HCT116 (cell line): Measurements from ENCODE around the gene SYNE2. TPM values are rescaled to one million over a fixed set of nuclear protein-coding genes. Genes with fewer than 3 reads are reported as not detected.

Experiments
- ATAC-seq: fragments of 200-7000 bp; cut with Tn5 transposase; 2 replicates; pipeline ENCODE4 v1.9.1; 2020; ENCODE audit warnings: mild to moderate bottlenecking, moderate library complexity
- BruUV-seq: library from RNA; stranded (reverse); fragments of 400-500 nt; replicated peaks from 2 replicates; lab custom pipeline; 2021; lab: Mats Ljungman, UMichigan
- CTCF ChIA-PET: fragments of 300-600 bp; sonication (Branson Sonifier 250); formaldehyde crosslinking; loops from one replicate; lab custom pipeline; 2021; ENCODE audit warnings: antibody characterized with exemption; lab: Charles Lee
- POLR2A ChIA-PET: fragments of 300-600, 350-600 bp; sonication (Branson Sonifier 250); formaldehyde crosslinking; loops from one replicate; lab custom pipeline; 2021; ENCODE audit warnings: antibody characterized with exemption; lab: Charles Lee
- RAD21 ChIA-PET, 2 experiments: fragments of 300-600 bp; sonication (Branson Sonifier 250); formaldehyde crosslinking; loops; one replicate each; lab custom pipeline; 2023; ENCODE audit warnings: low total read pairs in 2 of 2; ENCODE audit not compliant: uncharacterized antibody in 2 of 2, unreplicated experiment in 2 of 2, low non-redundant PET in 1 of 2; lab: Charles Lee
- DNase-seq: peaks from one replicate; pipeline ENCODE4 v3.0.0-alpha.2; 2010; ENCODE audit warnings: low read depth, low spot score
- H2AFZ ChIP-seq: fragments of 200-600 bp; shearing (Covaris generic), sonication (generic); 2 replicates; pipeline ENCODE4 v1.6.1; 2017; ENCODE audit warnings: low read depth, mixed run types, mixed read lengths, antibody characterized with exemption, low read length; ENCODE audit not compliant: poor library complexity, severe bottlenecking
- H3K27ac ChIP-seq: 2 replicates; pipeline ENCODE4 v1.5.1; 2012; ENCODE audit warnings: low read depth, low read length
- H3K27me3 ChIP-seq: fragments of 200-600 bp; sonication (generic); 2 replicates; pipeline ENCODE4 v1.6.1; 2016; ENCODE audit warnings: mixed run types, low read length, mixed read lengths; ENCODE audit not compliant: insufficient read depth
- H3K36me3 ChIP-seq, 2 experiments: fragments of 200-500 bp in 1 of 2; fragments of 200-600 bp in 1 of 2; sonication (Bioruptor generic) in 1 of 2; sonication (generic) in 1 of 2; 2 replicates each; pipeline versions ENCODE4 v1.5.1 to v1.6.1; 2014 to 2016; ENCODE audit warnings: low read length in 2 of 2, inconsistent platforms in 1 of 2, mixed read lengths in 1 of 2, mixed run types in 1 of 2; ENCODE audit not compliant: insufficient read depth in 2 of 2, control insufficient read depth in 1 of 2
- H3K4me1 ChIP-seq, 2 experiments: fragments of 200-600 bp in 1 of 2; sonication (generic) in 1 of 2; 2 replicates each; pipeline versions ENCODE4 v1.5.1 to v1.6.1; 2012 to 2017; ENCODE audit warnings: low read length in 2 of 2, inconsistent platforms in 1 of 2, mild to moderate bottlenecking in 1 of 2, mixed read lengths in 1 of 2, mixed run types in 1 of 2, moderate library complexity in 1 of 2; ENCODE audit not compliant: insufficient read depth in 2 of 2, control insufficient read depth in 1 of 2
- H3K4me2 ChIP-seq: fragments of 200-600 bp; sonication (generic); 2 replicates; pipeline ENCODE4 v1.6.1; 2017; ENCODE audit warnings: mixed run types, low read length, mixed read lengths
- H3K4me3 ChIP-seq, 2 experiments: fragments of 200-600 bp in 1 of 2; sonication (generic) in 1 of 2; replicated peaks in 1 of 2; 2 replicates each; pipeline ENCODE4 v1.5.1; 2011 to 2016; ENCODE audit warnings: low read length in 2 of 2, control low read depth in 1 of 2, low read depth in 1 of 2, mild to moderate bottlenecking in 1 of 2, mixed read lengths in 1 of 2, mixed run types in 1 of 2
- H3K79me2 ChIP-seq: fragments of 200-600 bp; sonication (generic); 2 replicates; pipeline ENCODE4 v1.6.1; 2017; ENCODE audit warnings: mild to moderate bottlenecking, mixed run types, low read length, moderate library complexity, mixed read lengths; ENCODE audit not compliant: insufficient read depth
- H3K9ac ChIP-seq: fragments of 200-600 bp; sonication (generic); 2 replicates; pipeline ENCODE4 v1.6.1; 2016; ENCODE audit warnings: low read length, mixed read lengths
- H3K9me2 ChIP-seq: fragments of 200-600 bp; sonication (generic), shearing (Covaris generic); 2 replicates; pipeline ENCODE4 v1.6.1; 2017; ENCODE audit warnings: mixed run types, mild to moderate bottlenecking, moderate library complexity; ENCODE audit not compliant: insufficient read depth
- H3K9me3 ChIP-seq, 2 experiments: fragments of 200-500 bp in 1 of 2; fragments of 200-600 bp in 1 of 2; sonication (Bioruptor generic) in 1 of 2; sonication (generic) in 1 of 2; 2 replicates each; pipeline ENCODE4 v1.6.1; 2014 to 2017; ENCODE audit warnings: low read length in 2 of 2, mixed read lengths in 2 of 2, inconsistent platforms in 1 of 2, low read depth in 1 of 2, mild to moderate bottlenecking in 1 of 2, mixed run types in 1 of 2, moderate library complexity in 1 of 2; ENCODE audit not compliant: control insufficient read depth in 1 of 2, insufficient read depth in 1 of 2
- H4K20me1 ChIP-seq: fragments of 200-600 bp; sonication (generic), shearing (Covaris generic); 2 replicates; pipeline ENCODE4 v1.6.1; 2017; ENCODE audit warnings: mixed run types, mild to moderate bottlenecking, moderate library complexity; ENCODE audit not compliant: insufficient read depth
- ATF3 ChIP-seq: IDR thresholded peaks from 2 replicates; pipeline ENCODE4 v1.6.1; 2012
- CBX3 ChIP-seq: IDR thresholded peaks from 2 replicates; pipeline ENCODE4 v1.6.1; 2012; ENCODE audit warnings: low read depth
- ELF1 ChIP-seq: IDR thresholded peaks from 2 replicates; pipeline ENCODE4 v1.6.1; 2012; ENCODE audit warnings: low read depth, borderline replicate concordance
- SP1 ChIP-seq: IDR thresholded peaks from 2 replicates; pipeline ENCODE4 v1.6.1; 2012; ENCODE audit warnings: low read depth
- TCF7L2 ChIP-seq: IDR thresholded peaks from 2 replicates; pipeline ENCODE4 v1.7.0; 2011; ENCODE audit warnings: borderline replicate concordance, inconsistent platforms; ENCODE audit not compliant: insufficient read depth, insufficient read length; ENCODE audit errors: extremely low read depth
- ZBTB33 ChIP-seq: IDR thresholded peaks from 2 replicates; pipeline ENCODE4 v1.6.1; 2011; ENCODE audit warnings: mild to moderate bottlenecking, low read length, moderate library complexity; ENCODE audit not compliant: insufficient replicate concordance; ENCODE audit errors: extremely low read depth
- intact Hi-C: fragments of 100-400 bp; cut with micrococcal nuclease; formaldehyde crosslinking; loops from 2 replicates; pipeline ENCODE4 v1.10.0; 2022
- total RNA-seq: library from RNA; stranded (reverse); gene quantifications from one replicate; pipeline ENCODE4 v1.2.1, GENCODE V29; 2021; ENCODE audit not compliant: unreplicated experiment

Gene SYNE2
- total RNA-seq, 1 experiment from 2014 or later: 28.8 TPM

GRCh38 chr14:64233531-64234190 is 380.9 kb downstream of the SYNE2 start:
- intact Hi-C loops: no loop called here
- no peak overlapping the region for H3K9ac ChIP-seq
- no peak overlapping the region for H3K27ac ChIP-seq
- ATAC-seq (no peak), DNase-seq (no peak)
- no peaks in the 10 kb centered on the region for H3K79me2 ChIP-seq
- H3K9me3 ChIP-seq: no peaks in the 10 kb centered on the region
- CTCF ChIA-PET: no interaction called here
- no peaks in the 10 kb centered on the region for H3K9me2 ChIP-seq
- POLR2A ChIA-PET: no interaction called here
- no TSS peak for BruUV-seq
- TF ChIP-seq TCF7L2 (no peak), SP1 (no peak), ATF3 (no peak), ZBTB33 (no peak), CBX3 (no peak), ELF1 (no peak)
- H4K20me1 ChIP-seq: no peaks in the 10 kb centered on the region
- no peaks in the 10 kb centered on the region for H3K36me3 ChIP-seq
- H3K4me1 ChIP-seq: no peaks in the 10 kb centered on the region
- H2AFZ ChIP-seq: no peak overlapping the region
- H3K4me2 ChIP-seq: no peak overlapping the region
- H3K4me3 ChIP-seq: no peak overlapping the region
- RAD21 ChIA-PET: no interaction called here
- no peaks in the 10 kb centered on the region for H3K27me3 ChIP-seq
